Gastrocnemius medialis (tissue), 4 donors: Measurements from ENCODE around the gene CLNS1A. TPM values are rescaled to one million over a fixed set of nuclear protein-coding genes. Genes with fewer than 3 reads are reported as not detected.
A peak's percentile ranks its signal among the peaks of the same experiment; 100 is the strongest.
"Not testable (repeated sequence)": the region's sequence is repeated elsewhere in the genome, so short reads cannot be mapped to it uniquely, and the experiment has no call there.

ENCODE experiments used
- ATAC-seq, 2 donors: fragments of 150-250 bp; one replicate each; pipeline ENCODE4 v1.9.1; 2016
- DNase-seq, 2 donors: peaks; one replicate each; pipeline ENCODE4 v3.0.0-alpha.2; 2019
- H3K27ac ChIP-seq, 4 donors: fragments of 200-600 bp; sonication (generic); 1 replicate in 1 of 4; 2 replicates in 3 of 4; pipeline ENCODE4 v1.5.1; 2016 to 2018; ENCODE audit warnings: mild to moderate bottlenecking in 2 of 4, moderate library complexity in 1 of 4
- H3K27me3 ChIP-seq, 3 donors: fragments of 200-600 bp; sonication (generic) in 2 of 3; 1 replicate in 1 of 3; 2 replicates in 2 of 3; pipeline versions ENCODE4 v1.5.1 to v1.6.0; 2016 to 2019; ENCODE audit warnings: mild to moderate bottlenecking in 1 of 3, moderate library complexity in 1 of 3
- H3K36me3 ChIP-seq, 2 donors: fragments of 200-600 bp; sonication (generic) in 1 of 2; one replicate each; pipeline ENCODE4 v1.5.1; 2017 to 2018
- H3K4me1 ChIP-seq, 2 donors: fragments of 200-600 bp; sonication (generic) in 1 of 2; one replicate each; pipeline ENCODE4 v1.5.1; 2016 to 2017; ENCODE audit warnings: mild to moderate bottlenecking in 2 of 2
- H3K4me3 ChIP-seq, 4 donors: fragments of 200-600 bp; sonication (generic) in 3 of 4; 1 replicate in 1 of 4; 2 replicates in 3 of 4; pipeline ENCODE4 v1.5.1; 2016 to 2019; ENCODE audit warnings: mild to moderate bottlenecking in 2 of 4
- H3K9me3 ChIP-seq, 3 donors: fragments of 200-600 bp; sonication (generic) in 2 of 3; 1 replicate in 1 of 3; 2 replicates in 2 of 3; pipeline ENCODE4 v1.5.1; 2016 to 2019
- CTCF ChIP-seq, 5 experiments: fragments of 450-650 bp in 3 of 5; fragments of 200-600 bp in 2 of 5; sonication (generic) in 2 of 5; IDR thresholded peaks in 4 of 5; conservative IDR thresholded peaks in 1 of 5; 1 replicate in 4 of 5; 2 replicates in 1 of 5; pipeline ENCODE4 v1.5.1; 2016 to 2019; ENCODE audit warnings: antibody characterized with exemption in 5 of 5, mild to moderate bottlenecking in 3 of 5, moderate library complexity in 3 of 5
- POLR2A ChIP-seq, 2 donors: fragments of 450-650 bp; IDR thresholded peaks; one replicate each; pipeline ENCODE4 v1.6.1; 2017; ENCODE audit warnings: antibody characterized with exemption in 2 of 2, mild to moderate bottlenecking in 2 of 2, moderate library complexity in 2 of 2
- in situ Hi-C, 4 donors: fragments of 200-750 bp; cut with MboI; loops; one replicate each; pipeline versions ENCODE4 v1.15.0 to v1.8.0; 2017; ENCODE audit warnings: low sequenced_read_pairs in 4 of 4
- intact Hi-C: fragments of 100-400 bp; cut with DNase I; formaldehyde crosslinking; loops from one replicate; pipeline ENCODE4 v1.15.1; 2023; ENCODE audit warnings: low total_unique reads
- total RNA-seq, 4 donors: library from RNA; depleted of rRNA; stranded (reverse); fragments of >200 nt; gene quantifications; one replicate each; pipeline versions ENCODE4 v1.1.0 to v1.2.3, GENCODE V29; 2016

CLNS1A gene
- total RNA-seq, 4 donors from 2014 or later = 47.0 to 92.0 (median 81.3) TPM

- peak within 1 kb of the TSS; percentile 69 to 84 (median 78) for H3K27ac ChIP-seq
- TF ChIP-seq POLR2A (IDR thresholded peaks at IDR 0.05) (peak in 1 of 2 donors; percentile 37), CTCF (IDR thresholded peaks at IDR 0.05 in 4 of 5, conservative IDR thresholded peaks at IDR 0.05 in 1 of 5) (peak in 1 of 5 experiments; percentile 8)
- peak within 1 kb of the TSS; percentile 68 to 92 (median 72) for H3K4me3 ChIP-seq
- H3K4me1 ChIP-seq = peaks cover 0 to 11% of the 10 kb centered on the region in 2 donors
- peak; percentile 35 to 53 for DNase-seq
- no peaks in the 10 kb centered on the region for H3K27me3 ChIP-seq
- in situ Hi-C loops (no loop called here), intact Hi-C loops (no loop called here)
- peak; percentile 85 to 89 for ATAC-seq
- no peaks in the 10 kb centered on the region for H3K9me3 ChIP-seq
- H3K36me3 ChIP-seq = no peaks in the 10 kb centered on the region
Observed at GRCh38 chr11:77589521-77590193, 47.9 kb downstream of the CLNS1A start, which contains the start of gene AQP11. AQP11 (plus strand) TSS chr11:77589953; CDS start chr11:77589993, 40 bp downstream.

- intact Hi-C loops = no loop called here
- TF ChIP-seq POLR2A (IDR thresholded peaks at IDR 0.05) = no peak
- no peak for TF ChIP-seq CTCF (IDR thresholded peaks at IDR 0.05 in 4 of 5, conservative IDR thresholded peaks at IDR 0.05 in 1 of 5)
- DNase-seq (no peak), ATAC-seq (peak; percentile 28 to 29)
- Histone ChIP-seq H3K9me3 (no peaks in the 10 kb centered on the region), H3K27me3 (no peaks in the 10 kb centered on the region), H3K36me3 (no peaks in the 10 kb centered on the region), H3K27ac (peak overlapping the region; percentile 69 to 84 (median 78)), H3K4me3 (peak overlapping the region; percentile 68 to 92 (median 72)), H3K4me1 (peaks cover 0 to 11% of the 10 kb centered on the region in 2 donors)
- in situ Hi-C loops = no loop called here
Observed at GRCh38 chr11:77589181-77589520, 48.4 kb downstream of the CLNS1A start.

- TF ChIP-seq CTCF (IDR thresholded peaks at IDR 0.05 in 4 of 5, conservative IDR thresholded peaks at IDR 0.05 in 1 of 5) (no peak), POLR2A (IDR thresholded peaks at IDR 0.05) (no peak)
- Histone ChIP-seq H3K27ac (no peak overlapping the region), H3K9me3 (no peaks in the 10 kb centered on the region), H3K27me3 (no peaks in the 10 kb centered on the region), H3K4me1 (no peaks in the 10 kb centered on the region), H3K36me3 (no peaks in the 10 kb centered on the region), H3K4me3 (no peak overlapping the region)
- intact Hi-C loops = no loop called here
- in situ Hi-C loops = no loop called here
- ATAC-seq = no peak
- DNase-seq = no peak
Observed at GRCh38 chr11:77580712-77581337, 56.8 kb downstream of the CLNS1A start.

GRCh38 chr11:77575428-77575827 is 62.2 kb downstream of the CLNS1A start:
- ATAC-seq, H3K4me1 ChIP-seq, DNase-seq, H3K36me3 ChIP-seq, intact Hi-C loops, in situ Hi-C loops, H3K27ac ChIP-seq, H3K27me3 ChIP-seq, H3K4me3 ChIP-seq, H3K9me3 ChIP-seq: not testable (repeated sequence)

- ATAC-seq, H3K9me3 ChIP-seq, in situ Hi-C loops, H3K4me1 ChIP-seq, H3K27me3 ChIP-seq, H3K27ac ChIP-seq, H3K4me3 ChIP-seq, DNase-seq, H3K36me3 ChIP-seq, intact Hi-C loops: not testable (repeated sequence)
Observed at GRCh38 chr11:77570896-77571295, 66.7 kb downstream of the CLNS1A start.
